Adrenal gland (tissue), 12 donors: ENCODE measurements around the gene NOLC1. TPM values are rescaled to one million over a fixed set of nuclear protein-coding genes. Genes with fewer than 3 reads are reported as not detected.

Source experiments
- DNase-seq, 7 donors: peaks; one replicate each; pipeline ENCODE4 v3.0.0-alpha.2; 2019 to 2020
- H3K27ac ChIP-seq, 5 donors: fragments of 200-600 bp; sonication (generic) in 4 of 5; 1 replicate in 3 of 5; 2 replicates in 2 of 5; pipeline versions ENCODE4 v1.5.1 to v1.8.0; 2016 to 2020; ENCODE audit warnings: mild to moderate bottlenecking in 1 of 5
- H3K27me3 ChIP-seq: fragments of 200-600 bp; 2 replicates; pipeline ENCODE4 v1.8.0; 2021
- H3K36me3 ChIP-seq, 2 donors: fragments of 200-600 bp; replicated peaks in 1 of 2; 1 replicate in 1 of 2; 2 replicates in 1 of 2; pipeline versions ENCODE4 v1.5.1 to v1.8.0; 2018 to 2022
- H3K4me1 ChIP-seq, 2 donors: fragments of 200-600 bp; replicated peaks in 1 of 2; 1 replicate in 1 of 2; 2 replicates in 1 of 2; pipeline versions ENCODE4 v1.5.1 to v1.8.0; 2018 to 2021
- H3K4me3 ChIP-seq, 4 donors: fragments of 200-600 bp; sonication (generic) in 3 of 4; one replicate each; pipeline ENCODE4 v1.5.1; 2016 to 2018
- H3K9me3 ChIP-seq, 3 donors: fragments of 200-600 bp; sonication (generic) in 1 of 3; replicated peaks in 1 of 3; 1 replicate in 2 of 3; 2 replicates in 1 of 3; pipeline versions ENCODE4 v1.5.1 to v1.8.0; 2016 to 2021
- CTCF ChIP-seq, 6 experiments: fragments of 450-650 bp in 4 of 6; fragments of 200-600 bp in 2 of 6; sonication (generic) in 1 of 6; IDR thresholded peaks; 1 replicate in 5 of 6; 2 replicates in 1 of 6; pipeline versions ENCODE4 v1.5.1 to v1.8.0; 2016 to 2021; ENCODE audit warnings: antibody characterized with exemption in 6 of 6, mild to moderate bottlenecking in 2 of 6, moderate library complexity in 1 of 6
- POLR2A ChIP-seq, 2 donors: fragments of 450-650 bp; IDR thresholded peaks; one replicate each; pipeline ENCODE4 v1.6.1; 2017; ENCODE audit warnings: antibody characterized with exemption in 2 of 2, mild to moderate bottlenecking in 2 of 2, moderate library complexity in 1 of 2
- WGBS, 4 donors: extraction: QIAGEN DNeasy Blood & Tissue Kit in 2 of 4; methylation state at CpG; one replicate each; pipeline versions ENCODE4 v1.1.5 to v1.1.7; 2013 to 2017; 5-methylcytosine and 5-hydroxymethylcytosine counted together
- intact Hi-C, 2 donors: fragments of 100-400 bp; cut with DNase I; formaldehyde crosslinking; loops; one replicate each; pipeline versions ENCODE4 v1.14.1 to v1.15.0; 2022 to 2023
- polyA plus RNA-seq, 3 donors: library from polyadenylated mRNA; stranded (reverse); fragments of 200-250 nt in 2 of 3; fragments of 350-450 nt in 1 of 3; fragmentation: Illumina TruSeq in 1 of 3; extraction: RNeasy Lipid Tissue Mini Kit (QIAGEN cat#74804) in 1 of 3; gene quantifications; one replicate each; pipeline ENCODE4 v1.2.3, GENCODE V29; 2013 to 2014
- total RNA-seq, 9 donors: library from RNA; depleted of rRNA in 4 of 9; stranded (reverse); fragments of >200 nt in 4 of 9; fragments of 120-200 nt in 1 of 9; fragmentation: NEBNext Ultra II Directional in 1 of 9; extraction: Animal tissue kit (Norgen Biotek cat#: 25700) in 1 of 9; gene quantifications; one replicate each; pipeline versions ENCODE4 v1.1.0 to v1.2.4, GENCODE V29; 2013 to 2023
- donor health status: healthy with polysubstance abuse.
- donor health status: Bipolar disorder and iron deficiency.
- donor health status: DM: yes; HTN: yes; CAD: no.
- donor health status: DM: no; HTN: no; CAD: no.
- donor health status: DM: no; HTN: no; CAD: no.
- donor health status: DM: yes; HTN: yes; CAD: no.

The NOLC1 gene
- total and polyA plus RNA-seq, 12 donors = 18.6 to 111 (median 32.8) TPM

DNA sequence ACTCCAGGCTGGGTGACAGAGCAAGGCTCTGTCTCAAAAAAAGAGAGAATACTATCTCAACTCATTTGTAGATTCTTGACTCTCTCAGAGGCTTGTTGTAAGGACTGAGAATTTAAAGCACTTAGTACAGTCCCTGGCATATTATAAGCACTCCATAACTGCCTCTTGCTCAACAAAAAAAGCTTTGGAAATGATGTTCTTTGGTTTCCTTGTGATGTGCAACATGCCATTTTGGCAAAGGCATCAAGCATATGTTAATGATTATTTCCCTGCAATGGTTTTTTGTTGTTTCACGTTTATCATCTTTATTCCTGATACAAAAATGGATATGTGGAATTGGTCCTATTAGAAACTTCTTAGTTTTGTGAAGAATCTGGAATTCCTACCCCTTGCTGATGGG lies 15.7 kb downstream of the NOLC1 start:
- no peaks in the 10 kb centered on the region for H3K4me1 ChIP-seq
- no peak overlapping the region for H3K27ac ChIP-seq
- intact Hi-C loops = no loop called here
- no peaks in the 10 kb centered on the region for H3K9me3 ChIP-seq
- no peak for DNase-seq
- no peak overlapping the region for H3K4me3 ChIP-seq
- H3K36me3 ChIP-seq = peaks cover 0 to 12% of the 10 kb centered on the region in 2 donors
- WGBS, 4 donors = 38 to 55% (median 45%) methylated on average over 1 of the region's 1 CpG
- TF ChIP-seq CTCF (IDR thresholded peaks at IDR 0.05) = no peak
- no peak for TF ChIP-seq POLR2A (IDR thresholded peaks at IDR 0.05)
- H3K27me3 ChIP-seq = no peaks in the 10 kb centered on the region

DNA sequence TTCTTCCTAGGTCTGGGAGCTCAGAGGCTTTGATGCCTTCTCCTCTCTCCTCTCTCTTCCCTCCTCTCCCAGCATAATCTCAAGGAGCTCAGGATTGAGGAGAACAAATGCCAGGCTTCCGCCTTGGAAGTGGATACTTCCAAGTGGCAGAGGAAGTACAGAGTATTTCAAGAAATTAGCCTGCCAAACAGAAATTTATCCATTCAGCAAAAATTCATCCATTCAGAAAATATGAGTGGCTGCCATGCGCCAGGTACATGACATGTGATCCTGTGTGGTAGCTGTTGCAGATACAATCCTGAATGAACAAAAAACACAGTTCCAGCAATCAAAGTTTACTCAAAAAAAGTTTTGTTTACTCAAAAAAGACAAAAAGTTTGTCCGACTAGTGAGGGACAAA lies 18.4 kb downstream of the NOLC1 start:
- H3K27me3 ChIP-seq = no peaks in the 10 kb centered on the region
- no peak overlapping the region for H3K4me3 ChIP-seq
- no peaks in the 10 kb centered on the region for H3K9me3 ChIP-seq
- H3K36me3 ChIP-seq = no peaks in the 10 kb centered on the region
- intact Hi-C loops = no loop called here
- no peak overlapping the region for H3K27ac ChIP-seq
- DNase-seq = no peak
- WGBS, 4 donors = 46 to 85% (median 57%) methylated on average over 3 of the region's 3 CpGs
- no peaks in the 10 kb centered on the region for H3K4me1 ChIP-seq
- TF ChIP-seq CTCF (IDR thresholded peaks at IDR 0.05) (no peak), POLR2A (IDR thresholded peaks at IDR 0.05) (no peak)

DNA sequence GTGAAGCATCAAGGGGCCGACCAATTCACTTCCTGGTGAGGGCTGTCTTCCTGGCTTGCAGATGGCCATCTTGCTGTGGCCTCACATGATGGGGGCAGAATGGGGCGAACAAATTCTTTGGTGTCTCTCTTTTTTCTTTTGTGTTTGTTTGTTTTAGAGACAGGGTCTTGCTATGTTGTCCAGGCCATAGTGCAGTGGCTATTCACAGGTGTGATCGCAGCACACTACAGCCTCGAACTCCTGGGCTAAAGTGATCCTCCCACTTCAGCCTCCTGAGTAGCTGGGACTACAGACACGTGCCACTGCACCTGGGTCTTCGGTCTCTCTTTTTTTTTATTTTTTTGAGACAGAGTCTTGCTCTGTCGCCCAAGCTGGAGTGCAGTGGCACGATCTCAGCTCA lies 20.1 kb downstream of the NOLC1 start:
- 83 to 90% (median 85%) methylated on average over 7 to 8 of the region's 8 CpGs for WGBS, 4 donors
- Histone ChIP-seq H3K4me1 (no peaks in the 10 kb centered on the region), H3K4me3 (no peak overlapping the region), H3K9me3 (no peaks in the 10 kb centered on the region), H3K36me3 (no peaks in the 10 kb centered on the region), H3K27me3 (no peaks in the 10 kb centered on the region), H3K27ac (no peak overlapping the region)
- no peak for DNase-seq
- TF ChIP-seq CTCF (IDR thresholded peaks at IDR 0.05) (no peak), POLR2A (IDR thresholded peaks at IDR 0.05) (no peak)
- intact Hi-C loops = no loop called here

DNA sequence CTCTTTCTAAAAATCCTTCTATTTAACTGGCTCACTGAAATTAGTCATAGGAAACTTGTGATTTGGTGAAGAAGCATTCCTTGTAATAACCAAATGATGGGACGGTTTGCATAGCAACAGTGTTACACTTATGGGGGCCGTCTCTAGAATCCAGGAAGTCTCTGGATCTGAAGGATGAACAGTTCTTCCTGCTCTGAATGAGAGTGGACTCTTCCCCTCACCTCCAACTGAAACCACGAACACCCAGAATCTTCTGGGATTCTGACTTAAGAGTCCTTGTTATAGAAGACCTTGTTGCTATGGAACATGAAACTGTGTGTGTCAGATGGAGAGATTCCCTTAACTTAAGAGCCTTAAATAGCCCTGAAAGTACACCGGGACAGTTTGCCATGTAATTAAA lies 23.2 kb downstream of the NOLC1 start:
- Histone ChIP-seq H3K4me3 (no peak overlapping the region), H3K4me1 (no peaks in the 10 kb centered on the region), H3K9me3 (no peaks in the 10 kb centered on the region), H3K27ac (no peak overlapping the region), H3K27me3 (no peaks in the 10 kb centered on the region), H3K36me3 (no peaks in the 10 kb centered on the region)
- DNase-seq = no peak
- TF ChIP-seq CTCF (IDR thresholded peaks at IDR 0.05) = no peak
- no peak for TF ChIP-seq POLR2A (IDR thresholded peaks at IDR 0.05)
- intact Hi-C loops = no loop called here
- WGBS, 4 donors = 44 to 58% (median 52%) methylated on average over 4 of the region's 4 CpGs
